Peyer's patch (tissue), 4 donors: ENCODE data around the gene FAM120A.

Source experiments
- CTCF ChIP-seq, 6 experiments: fragments of 450-650 bp in 4 of 6; fragments of 200-600 bp in 2 of 6; sonication (generic) in 1 of 6; IDR thresholded peaks; one replicate each; pipeline ENCODE4 v1.5.1; 2017 to 2019; ENCODE audit warnings: antibody characterized with exemption in 6 of 6, mild to moderate bottlenecking in 3 of 6, moderate library complexity in 1 of 6
- POLR2A ChIP-seq, 2 donors: fragments of 450-650 bp; IDR thresholded peaks; one replicate each; pipeline ENCODE4 v1.5.1; 2017; ENCODE audit warnings: antibody characterized with exemption in 2 of 2, mild to moderate bottlenecking in 2 of 2, moderate library complexity in 2 of 2

DNA sequence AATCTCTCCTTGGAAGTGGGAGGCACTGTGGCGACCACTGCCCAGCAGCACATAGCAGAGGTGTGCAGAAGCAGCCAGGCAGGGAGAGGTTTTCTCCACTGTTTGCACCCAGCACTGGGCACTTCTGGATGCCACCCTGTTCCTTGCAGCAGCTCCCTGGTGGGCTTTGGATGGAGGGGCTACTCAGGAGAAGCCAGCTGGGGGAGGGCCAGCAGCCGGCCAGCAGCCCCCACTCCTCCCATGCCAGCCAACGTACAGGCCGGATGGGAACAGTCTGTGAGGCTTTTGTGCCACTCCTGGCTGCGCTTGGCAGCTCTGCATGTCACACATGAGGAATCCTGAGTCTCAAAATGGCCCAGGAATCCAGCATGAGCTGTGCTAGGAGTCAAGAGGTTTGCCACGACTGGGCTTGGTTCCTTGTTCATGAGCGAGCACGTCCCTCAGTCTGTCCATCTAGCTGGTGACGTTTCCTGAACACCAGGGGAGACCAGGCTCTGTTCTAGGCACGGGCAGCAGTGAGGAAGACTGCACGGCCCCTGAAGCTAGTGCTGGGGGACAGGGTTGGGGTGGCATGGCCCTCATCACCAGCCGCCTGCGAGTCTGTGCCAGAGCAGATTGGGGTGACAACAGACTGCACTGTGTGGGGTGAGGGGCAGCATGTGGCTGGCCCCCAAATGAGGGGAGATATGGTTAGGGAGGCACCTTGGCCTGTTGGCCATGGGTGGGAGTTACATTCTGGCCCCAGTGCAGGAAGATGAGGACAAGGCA, 135.0 kb downstream of the FAM120A start:
- TF ChIP-seq CTCF (IDR thresholded peaks at IDR 0.05) = no peak
- TF ChIP-seq POLR2A (IDR thresholded peaks at IDR 0.05) = no peak
